ENCODE data around the gene LYPLAL1.

Gene LYPLAL1

GRCh38 chr1:219149009-219149577 lies 24.6 kb upstream of the LYPLAL1 start:
- no peak overlapping the region for H3K4me3 ChIP-seq (replicated peaks; ENCODE audit: low read depth, low read length)

GRCh38 chr1:219149953-219150352 lies 23.7 kb upstream of the LYPLAL1 start:
- no peak for TF ChIP-seq CTCF (IDR thresholded peaks at IDR 0.05; ENCODE audit: low read depth, low read length, missing control alignments)

More at GRCh38 chr1:219149009-219149577, 24.6 kb upstream of the LYPLAL1 start:
- DNase-seq (ENCODE audit: extremely low read depth, low read depth), result no peak
- TF ChIP-seq CTCF (IDR thresholded peaks at IDR 0.05; ENCODE audit: low read depth, low read length, missing control alignments), result no peak

GRCh38 chr1:219150913-219151312 lies 22.8 kb upstream of the LYPLAL1 start:
- no peak overlapping the region for H3K4me3 ChIP-seq (replicated peaks; ENCODE audit: low read depth, low read length)
- DNase-seq (ENCODE audit: extremely low read depth, low read depth), result no peak
- no peak for TF ChIP-seq CTCF (IDR thresholded peaks at IDR 0.05; ENCODE audit: low read depth, low read length, missing control alignments)

More at GRCh38 chr1:219149953-219150352, 23.7 kb upstream of the LYPLAL1 start:
- DNase-seq (ENCODE audit: extremely low read depth, low read depth), result no peak
- H3K4me3 ChIP-seq (replicated peaks; ENCODE audit: low read depth, low read length), result no peak overlapping the region

GRCh38 chr1:219151467-219151866 lies 22.2 kb upstream of the LYPLAL1 start:
- no peak for TF ChIP-seq CTCF (IDR thresholded peaks at IDR 0.05; ENCODE audit: low read depth, low read length, missing control alignments)
- no peak overlapping the region for H3K4me3 ChIP-seq (replicated peaks; ENCODE audit: low read depth, low read length)
- no peak for DNase-seq (ENCODE audit: extremely low read depth, low read depth)

- H3K4me3 ChIP-seq (replicated peaks; ENCODE audit: low read depth, low read length), result no peak overlapping the region
- TF ChIP-seq CTCF (IDR thresholded peaks at IDR 0.05; ENCODE audit: low read depth, low read length, missing control alignments), result no peak
Observed at GRCh38 chr1:219152751-219153150, 20.9 kb upstream of the LYPLAL1 start.

GRCh38 chr1:219153723-219154122 lies 20.0 kb upstream of the LYPLAL1 start:
- no peak for TF ChIP-seq CTCF (IDR thresholded peaks at IDR 0.05; ENCODE audit: low read depth, low read length, missing control alignments)
- H3K4me3 ChIP-seq (replicated peaks; ENCODE audit: low read depth, low read length), result no peak overlapping the region
- no peak for DNase-seq (ENCODE audit: extremely low read depth, low read depth)

More at GRCh38 chr1:219152751-219153150, 20.9 kb upstream of the LYPLAL1 start:
- no peak for DNase-seq (ENCODE audit: extremely low read depth, low read depth)

GRCh38 chr1:219155135-219155534 lies 18.5 kb upstream of the LYPLAL1 start:
- DNase-seq (ENCODE audit: extremely low read depth, low read depth), result no peak
- no peak for TF ChIP-seq CTCF (IDR thresholded peaks at IDR 0.05; ENCODE audit: low read depth, low read length, missing control alignments)
- H3K4me3 ChIP-seq (replicated peaks; ENCODE audit: low read depth, low read length), result no peak overlapping the region

Measured in HFF-Myc (cell line).